K562 (cell line): Measurements from ENCODE around the gene CFD. TPM values are rescaled to one million over a fixed set of nuclear protein-coding genes. Genes with fewer than 3 reads are reported as not detected.

Experiments used
- AFF1 ChIP-seq, 2 experiments: fragments of 450-650 bp; IDR thresholded peaks; 2 replicates each; pipeline ENCODE4 v1.6.1; 2018; ENCODE audit warnings: mild to moderate bottlenecking in 2 of 2, low read depth in 1 of 2; ENCODE audit not compliant: partially characterized antibody in 2 of 2
- BHLHE40 ChIP-seq: IDR thresholded peaks from 2 replicates; pipeline ENCODE4 v1.6.1; 2011; ENCODE audit warnings: low read length, improper control_type of control experiment
- CBX1 ChIP-seq: sonication (generic); IDR thresholded peaks from 2 replicates; pipeline ENCODE4 v1.6.1; 2016; ENCODE audit warnings: antibody characterized with exemption, low read depth, mild to moderate bottlenecking
- CBX8 ChIP-seq: fragments of 200-600 bp; sonication (generic); IDR thresholded peaks from 2 replicates; pipeline ENCODE4 v1.6.1; 2012; ENCODE audit warnings: borderline replicate concordance, mixed run types, low read depth, mild to moderate bottlenecking, moderate library complexity, mixed read lengths, low read length, control low read depth, inconsistent platforms; ENCODE audit not compliant: poor library complexity, severe bottlenecking; ENCODE audit errors: extremely low read depth
- CHAMP1 ChIP-seq: fragments of 450-650 bp; IDR thresholded peaks from 2 replicates; pipeline ENCODE4 v1.6.1; 2016; ENCODE audit warnings: mild to moderate bottlenecking
- HMBOX1 ChIP-seq: sonication (generic); IDR thresholded peaks from 2 replicates; pipeline ENCODE4 v1.6.1; 2016
- NEUROD1 ChIP-seq: fragments of 150-350 bp; IDR thresholded peaks from 2 replicates; pipeline ENCODE4 v1.6.1; 2014; ENCODE audit warnings: borderline replicate concordance, low read length, low read depth; ENCODE audit not compliant: partially characterized antibody
- POLR2H ChIP-seq: IDR thresholded peaks from 2 replicates; pipeline ENCODE4 v1.6.1; 2016; ENCODE audit warnings: missing genetic modification characterization, low read depth, mild to moderate bottlenecking, control low read depth, missing compliant biosample characterization, moderate library complexity
- PTTG1 ChIP-seq: fragments of 450-650 bp; IDR thresholded peaks from 2 replicates; pipeline ENCODE4 v1.6.1; 2016; ENCODE audit warnings: low read depth, mild to moderate bottlenecking, missing genetic modification characterization, missing compliant biosample characterization
- RAD21 ChIP-seq, 2 experiments: fragments of 250-450 bp in 1 of 2; fragments of 450-650 bp in 1 of 2; sonication (Bioruptor Pico) in 1 of 2; formaldehyde crosslinking in 1 of 2; IDR thresholded peaks in 1 of 2; conservative IDR thresholded peaks in 1 of 2; 2 replicates each; pipeline versions ENCODE4 v1.4.0 to v1.8.0; 2020 to 2022; ENCODE audit warnings: mild to moderate bottlenecking in 2 of 2, moderate library complexity in 1 of 2
- SAFB2 ChIP-seq: fragments of 200-400 bp; formaldehyde crosslinking; IDR thresholded peaks from 2 replicates; pipeline ENCODE4 v1.6.1; 2018; ENCODE audit warnings: borderline replicate concordance, low read length, low read depth, moderate library complexity; ENCODE audit not compliant: severe bottlenecking
- SMARCA4 ChIP-seq: fragments of 450-650 bp; IDR thresholded peaks from 2 replicates; pipeline ENCODE4 v1.6.1; 2016
- ZBTB33 ChIP-seq: sonication (generic); formaldehyde crosslinking; IDR thresholded peaks from 2 replicates; pipeline ENCODE4 v1.8.1; 2023; ENCODE audit warnings: mild to moderate bottlenecking, missing genetic modification reagents
- ZBTB5 ChIP-seq: fragments of 450-650 bp; IDR thresholded peaks from 2 replicates; pipeline ENCODE4 v1.6.1; 2017; ENCODE audit warnings: antibody characterized with exemption
- ZNF311 ChIP-seq: fragments of 250-450 bp; sonication (Bioruptor Pico); IDR thresholded peaks from 2 replicates; pipeline ENCODE4 v1.4.0; 2020; ENCODE audit warnings: mild to moderate bottlenecking, moderate library complexity
- ZNF384 ChIP-seq: IDR thresholded peaks from 2 replicates; pipeline ENCODE4 v1.6.1; 2012; ENCODE audit warnings: low read depth, low read length, improper control_type of control experiment
- polyA plus RNA-seq, 8 experiments: library from polyadenylated mRNA; depleted of rRNA in 4 of 8; stranded (reverse) in 5 of 8; unstranded in 3 of 8; fragments of >200 nt; fragmentation: Nextera tagmentation in 2 of 8; fragmentation: Illumina TruSeq in 1 of 8; extraction: Ambion mirVana in 2 of 8; extraction: Trizol in 1 of 8; gene quantifications; 2 replicates each; pipeline versions ENCODE4 v1.2.1 to v1.2.3, GENCODE V29; 2011 to 2014; ENCODE audit warnings: inconsistent platforms in 1 of 8, missing spikeins in 1 of 8
- total RNA-seq, 7 experiments: library from RNA; depleted of rRNA in 6 of 7; stranded (reverse); fragments of >200 nt in 6 of 7; fragmentation: Illumina TruSeq in 2 of 7; extraction: Trizol in 2 of 7; gene quantifications; 2 replicates each; pipeline versions ENCODE4 v1.2.1 to v1.2.3, GENCODE V29; 2011 to 2021; ENCODE audit warnings: low replicate concordance in 1 of 7

Gene CFD
- total and polyA plus RNA-seq, 9 of the 15 experiments (the other 6 are each of a cell fraction or from before 2014, with no cell fraction given), result 0.52 to 59.4 (median 7.6) TPM

- no peak for TF ChIP-seq CHAMP1
- no peak for TF ChIP-seq SMARCA4
- TF ChIP-seq SAFB2, result no peak
- no peak for TF ChIP-seq CBX8
- no peak for TF ChIP-seq RAD21 (CRISPR knock-in tag; conservative IDR thresholded peaks at IDR 0.05 in 1 of 2, IDR thresholded peaks at IDR 0.05 in 1 of 2)
- no peak for TF ChIP-seq PTTG1 (tag)
- TF ChIP-seq ZNF311 (CRISPR knock-in tag), result no peak
- no peak for TF ChIP-seq ZNF384
- 0 out of 2 replicates have a peak, but pooled peaks have one; percentile 14 for TF ChIP-seq ZBTB5
- no peak for TF ChIP-seq HMBOX1
- TF ChIP-seq AFF1 (IDR thresholded peaks at IDR 0.05; ENCODE audit: low read depth in 1 of 2, partially characterized antibody in 2 of 2), result no peak
- TF ChIP-seq CBX1, result no peak
- no peak for TF ChIP-seq NEUROD1
- TF ChIP-seq BHLHE40, result no peak
- TF ChIP-seq ZBTB33, result peak; percentile 64; the same call in 1 of the 2 replicates
- no peak for TF ChIP-seq POLR2H (tag)
Measured at GRCh38 chr19:834216-834615, 25.2 kb upstream of the CFD start (continued).
